MG63 (cell line): ENCODE measurements around the gene ATF7IP. TPM values are rescaled to one million over a fixed set of nuclear protein-coding genes. Genes with fewer than 3 reads are reported as not detected.
A peak's percentile ranks its signal among the peaks of the same experiment; 100 is the strongest.

ENCODE experiments used
- DNase-seq: peaks from one replicate; pipeline ENCODE4 v3.0.0-alpha.2; 2020
- H3K27me3 ChIP-seq: fragments of 250-450 bp; sonication (Bioruptor Pico); 2 replicates; pipeline ENCODE4 v1.5.1; 2020; ENCODE audit warnings: mild to moderate bottlenecking, moderate library complexity
- H3K36me3 ChIP-seq: fragments of 250-450 bp; sonication (Bioruptor Pico); 2 replicates; pipeline ENCODE4 v1.5.1; 2020; ENCODE audit warnings: mild to moderate bottlenecking, moderate library complexity
- H3K4me3 ChIP-seq: fragments of 250-450 bp; sonication (Bioruptor Pico); 2 replicates; pipeline ENCODE4 v1.5.1; 2020; ENCODE audit warnings: mild to moderate bottlenecking, moderate library complexity
- H3K9me3 ChIP-seq: fragments of 250-450 bp; sonication (Bioruptor Pico); 2 replicates; pipeline ENCODE4 v1.5.1; 2020; ENCODE audit warnings: mild to moderate bottlenecking, moderate library complexity
- total RNA-seq: library from RNA; depleted of rRNA; stranded (reverse); fragments of >200 nt; shearing (Covaris generic); gene quantifications from 2 replicates; pipeline ENCODE4 v1.2.3, GENCODE V29; 2014; ENCODE audit warnings: low replicate concordance

The ATF7IP gene
- total RNA-seq, 1 experiment from 2014 or later = 19.9 TPM

DNA sequence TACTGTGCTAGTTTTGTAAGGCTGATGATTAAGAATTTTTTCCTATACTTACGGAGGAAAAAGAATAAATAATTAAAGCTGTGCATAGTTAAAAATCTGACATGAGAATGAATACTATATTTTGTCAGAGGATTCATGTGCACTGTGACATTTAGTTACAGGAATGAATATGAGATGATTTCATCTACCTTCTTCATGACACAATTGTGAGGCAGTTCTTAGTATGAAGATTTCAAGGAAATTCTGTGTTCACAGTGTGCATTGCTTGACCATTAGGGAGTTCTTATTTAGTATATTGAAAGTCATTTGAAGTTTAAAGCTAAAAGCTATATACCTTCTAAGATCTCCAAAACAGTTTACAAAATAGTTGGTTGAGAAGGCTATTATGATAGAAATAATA, 70.1 kb downstream of the ATF7IP start:
- no peaks in the 10 kb centered on the region for H3K27me3 ChIP-seq
- H3K9me3 ChIP-seq = no peaks in the 10 kb centered on the region; the same call in none of the 2 replicates
- no peak for DNase-seq
- no peak overlapping the region for H3K4me3 ChIP-seq
- H3K36me3 ChIP-seq = peaks cover 49% of the 10 kb centered on the region

DNA sequence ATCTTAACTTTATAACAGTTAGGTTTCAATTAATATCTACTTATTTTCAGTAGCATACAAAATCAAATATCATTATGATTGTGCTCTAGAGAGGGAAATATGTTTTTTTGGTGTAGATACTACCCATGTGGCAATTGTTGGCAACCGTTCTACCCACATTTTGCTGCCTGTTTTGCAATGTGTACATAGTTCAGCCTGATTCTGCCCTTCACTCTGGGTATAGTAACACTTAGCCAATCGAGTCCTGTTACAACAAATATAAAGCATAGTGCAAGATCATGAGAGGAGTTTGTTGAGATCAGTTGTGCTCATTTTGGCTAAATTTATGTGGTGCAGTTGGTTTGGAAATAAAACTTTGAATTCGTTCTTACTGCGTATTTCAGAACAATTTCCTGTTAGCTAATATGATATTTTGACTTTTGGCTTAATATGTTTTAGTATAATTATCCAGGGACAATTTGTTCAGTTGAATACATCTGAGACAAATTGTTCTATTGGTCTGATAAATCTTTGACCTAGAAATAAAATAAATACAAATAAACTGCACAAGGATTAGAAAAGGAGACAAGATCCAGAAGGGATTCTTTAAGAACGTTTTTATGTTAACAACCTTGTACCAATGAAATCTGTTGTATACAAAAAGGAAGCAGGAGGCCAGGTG, 76.9 kb downstream of the ATF7IP start:
- H3K4me3 ChIP-seq = no peak overlapping the region
- peaks cover 45% of the 10 kb centered on the region for H3K36me3 ChIP-seq
- DNase-seq = no peak
- no peaks in the 10 kb centered on the region for H3K9me3 ChIP-seq
- H3K27me3 ChIP-seq = no peaks in the 10 kb centered on the region

- Histone ChIP-seq H3K9me3 (no peaks in the 10 kb centered on the region), H3K27me3 (no peaks in the 10 kb centered on the region), H3K36me3 (peaks cover 45% of the 10 kb centered on the region), H3K4me3 (no peak overlapping the region)
- DNase-seq = no peak
Observed at GRCh38 chr12:14443531-14443930, 78.0 kb downstream of the ATF7IP start.

DNA sequence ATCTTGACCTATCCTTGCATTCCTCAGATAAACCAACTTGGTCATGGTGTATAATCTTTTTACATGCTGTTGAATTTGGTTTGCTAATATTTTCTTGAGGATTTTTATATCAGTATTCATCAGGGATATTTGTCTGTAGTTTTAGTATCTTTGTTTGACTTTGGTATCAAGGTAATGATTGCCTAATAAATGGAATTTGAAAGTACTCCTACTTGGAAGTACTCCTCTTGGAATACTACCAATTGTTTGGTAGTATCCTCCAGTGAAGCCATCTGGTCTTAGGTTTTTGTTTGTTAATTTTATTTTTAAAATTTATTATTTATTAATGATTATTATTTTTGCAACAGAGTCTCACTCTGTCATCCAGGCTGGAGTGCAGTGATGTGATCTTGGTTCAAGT, 85.0 kb downstream of the ATF7IP start:
- no peaks in the 10 kb centered on the region; the same call in 1 of the 2 replicates for H3K9me3 ChIP-seq
- no peaks in the 10 kb centered on the region for H3K27me3 ChIP-seq
- no peak for DNase-seq
- no peak overlapping the region for H3K4me3 ChIP-seq
- peaks cover 34% of the 10 kb centered on the region for H3K36me3 ChIP-seq

DNA sequence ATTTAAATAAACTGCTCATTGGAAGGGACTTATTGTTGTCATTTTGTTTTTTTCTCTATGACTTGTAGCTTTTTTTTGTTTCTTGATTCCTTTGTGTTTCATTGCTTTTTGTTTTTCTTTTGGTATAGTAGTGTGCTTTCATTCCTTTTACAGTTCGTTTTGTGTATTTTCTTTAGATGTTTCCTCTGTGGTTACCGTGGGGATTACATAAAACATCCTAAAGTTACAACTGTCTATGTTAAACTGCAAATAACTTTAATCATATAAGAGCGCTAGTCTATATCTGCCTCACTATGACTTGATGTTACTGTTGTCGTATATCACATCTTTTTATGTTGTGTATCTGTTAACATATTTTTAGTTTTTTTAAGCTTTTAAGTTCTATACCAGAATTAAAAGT, 86.9 kb downstream of the ATF7IP start:
- Histone ChIP-seq H3K4me3 (no peak overlapping the region), H3K36me3 (peaks cover 35% of the 10 kb centered on the region), H3K27me3 (no peaks in the 10 kb centered on the region), H3K9me3 (no peaks in the 10 kb centered on the region; the same call in 1 of the 2 replicates)
- no peak for DNase-seq

- no peak overlapping the region for H3K4me3 ChIP-seq
- no peaks in the 10 kb centered on the region for H3K27me3 ChIP-seq
- DNase-seq = no peak
- no peaks in the 10 kb centered on the region; the same call in 1 of the 2 replicates for H3K9me3 ChIP-seq
- peaks cover 33% of the 10 kb centered on the region for H3K36me3 ChIP-seq
Observed at GRCh38 chr12:14452865-14453264, 87.4 kb downstream of the ATF7IP start.

- Histone ChIP-seq H3K4me3 (no peak overlapping the region), H3K36me3 (peaks cover 25% of the 10 kb centered on the region), H3K27me3 (no peaks in the 10 kb centered on the region), H3K9me3 (no peaks in the 10 kb centered on the region; the same call in 1 of the 2 replicates)
- DNase-seq = peak; percentile 1
Observed at GRCh38 chr12:14454098-14454907, 88.8 kb downstream of the ATF7IP start.

- H3K9me3 ChIP-seq = no peaks in the 10 kb centered on the region
- H3K27me3 ChIP-seq = no peaks in the 10 kb centered on the region
- no peak for DNase-seq
- H3K36me3 ChIP-seq = peaks cover 26% of the 10 kb centered on the region
- H3K4me3 ChIP-seq = no peak overlapping the region
Observed at GRCh38 chr12:14460212-14460841, 94.8 kb downstream of the ATF7IP start.

DNA sequence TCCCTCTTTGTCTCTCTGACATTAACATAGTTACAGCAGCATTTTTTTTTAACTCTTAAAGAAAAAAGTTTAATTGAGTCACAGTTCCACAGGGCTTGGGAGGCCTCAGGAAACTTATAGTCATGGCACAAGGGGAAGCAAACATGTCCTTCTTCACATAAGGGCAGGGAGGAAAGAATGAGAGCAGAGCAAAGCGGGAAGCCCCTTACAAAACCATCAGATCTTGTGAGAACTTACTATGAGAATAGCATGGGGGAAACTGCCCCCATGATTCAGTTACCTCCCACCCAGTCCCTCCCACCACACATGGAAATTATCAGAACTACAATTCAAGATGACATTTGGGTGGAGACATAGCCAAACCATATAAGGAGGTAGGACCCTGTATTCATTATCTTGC, 106.0 kb downstream of the ATF7IP start:
- Histone ChIP-seq H3K4me3 (no peak overlapping the region), H3K27me3 (no peaks in the 10 kb centered on the region), H3K9me3 (peaks cover 31% of the 10 kb centered on the region), H3K36me3 (peaks cover 46% of the 10 kb centered on the region)
- DNase-seq = no peak

- Histone ChIP-seq H3K4me3 (no peak overlapping the region), H3K27me3 (no peaks in the 10 kb centered on the region), H3K36me3 (peaks cover 37% of the 10 kb centered on the region), H3K9me3 (peaks cover 31% of the 10 kb centered on the region)
- no peak for DNase-seq
Observed at GRCh38 chr12:14473707-14474287, 108.3 kb downstream of the ATF7IP start.

DNA sequence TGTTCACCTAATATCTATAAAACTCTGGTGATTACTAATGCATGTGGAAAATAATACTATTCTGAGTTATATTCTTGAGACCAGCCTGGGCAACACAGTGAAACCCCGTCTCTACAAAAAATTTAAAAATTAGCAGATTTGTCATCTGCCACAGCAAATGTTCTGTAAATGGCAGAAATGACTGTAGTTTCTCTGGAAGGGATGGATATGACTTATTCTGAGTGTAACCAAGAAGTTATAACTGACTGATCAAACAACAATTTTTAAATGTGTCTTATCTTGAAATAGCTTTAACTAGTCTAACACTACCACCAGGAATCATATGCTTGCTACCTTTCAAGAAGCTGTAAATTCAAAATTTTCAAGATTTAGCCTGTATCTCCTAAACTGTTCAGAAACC, 113.5 kb downstream of the ATF7IP start:
- Histone ChIP-seq H3K27me3 (no peaks in the 10 kb centered on the region), H3K9me3 (peaks cover 19% of the 10 kb centered on the region), H3K36me3 (peaks cover 61% of the 10 kb centered on the region), H3K4me3 (no peak overlapping the region)
- no peak for DNase-seq

DNA sequence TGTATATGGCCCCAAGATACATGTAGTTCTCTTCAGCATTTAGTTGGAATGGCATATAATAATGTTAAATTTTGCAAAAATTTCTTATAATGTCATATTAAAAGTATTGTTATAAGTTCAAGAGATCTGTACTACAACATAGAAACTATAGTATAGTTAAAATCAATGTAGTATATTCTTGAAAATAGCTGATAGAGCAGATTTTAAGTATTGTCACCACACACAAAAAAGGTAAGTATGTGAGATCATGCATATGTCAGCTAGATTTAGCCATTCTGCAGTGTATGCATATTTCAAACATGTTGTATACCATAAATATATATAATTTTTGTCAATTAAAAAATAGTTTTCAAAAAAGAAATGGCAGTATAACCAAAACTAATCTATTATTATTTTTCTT, 115.7 kb downstream of the ATF7IP start:
- Histone ChIP-seq H3K9me3 (no peaks in the 10 kb centered on the region), H3K36me3 (peaks cover 46% of the 10 kb centered on the region), H3K27me3 (no peaks in the 10 kb centered on the region), H3K4me3 (no peak overlapping the region)
- DNase-seq = no peak

DNA sequence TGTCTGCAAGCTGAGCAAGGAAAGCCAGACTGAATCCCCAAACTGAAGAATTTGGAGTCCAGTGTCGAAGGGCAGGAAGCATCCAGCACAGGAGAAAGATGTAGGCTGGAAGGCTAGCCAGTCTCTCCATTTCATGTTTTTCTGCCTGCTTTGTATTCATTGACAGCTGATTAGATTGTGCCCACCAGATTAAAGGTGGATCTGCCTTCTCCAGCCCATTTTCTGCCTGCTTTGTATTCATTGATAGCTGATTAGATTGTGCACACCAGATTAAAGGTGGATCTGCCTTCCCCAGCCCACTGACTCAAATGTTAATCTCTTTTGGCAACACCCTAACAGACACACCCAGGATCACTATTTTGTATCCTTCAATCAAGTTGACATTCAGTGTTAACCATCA, 116.9 kb downstream of the ATF7IP start:
- H3K36me3 ChIP-seq = peaks cover 44% of the 10 kb centered on the region
- DNase-seq = no peak

DNA sequence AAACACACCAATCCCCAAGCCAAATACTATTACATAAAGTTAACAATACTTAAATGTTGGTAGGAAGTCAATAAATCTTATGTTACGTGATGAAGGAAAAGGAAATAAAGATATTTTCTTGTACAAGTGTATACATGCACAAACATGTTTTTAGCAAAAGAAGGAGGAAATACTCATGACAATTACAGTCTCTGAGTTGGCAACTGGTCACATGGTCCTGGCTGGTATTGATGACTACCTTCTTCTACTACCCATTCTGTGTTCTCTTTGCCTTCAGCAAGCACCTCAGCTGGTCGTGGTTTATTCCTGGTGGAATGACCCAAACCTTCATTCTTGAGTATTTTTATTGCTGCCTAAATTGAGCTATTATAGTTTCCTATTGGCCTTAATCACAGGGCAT, 117.4 kb downstream of the ATF7IP start:
- Histone ChIP-seq H3K27me3 (no peaks in the 10 kb centered on the region), H3K9me3 (no peaks in the 10 kb centered on the region), H3K36me3 (peaks cover 44% of the 10 kb centered on the region), H3K4me3 (no peak overlapping the region)
- no peak for DNase-seq

More for the DNA sequence above, 116.9 kb downstream of the ATF7IP start:
- no peaks in the 10 kb centered on the region for H3K9me3 ChIP-seq
- no peak overlapping the region for H3K4me3 ChIP-seq
- H3K27me3 ChIP-seq = no peaks in the 10 kb centered on the region

DNA sequence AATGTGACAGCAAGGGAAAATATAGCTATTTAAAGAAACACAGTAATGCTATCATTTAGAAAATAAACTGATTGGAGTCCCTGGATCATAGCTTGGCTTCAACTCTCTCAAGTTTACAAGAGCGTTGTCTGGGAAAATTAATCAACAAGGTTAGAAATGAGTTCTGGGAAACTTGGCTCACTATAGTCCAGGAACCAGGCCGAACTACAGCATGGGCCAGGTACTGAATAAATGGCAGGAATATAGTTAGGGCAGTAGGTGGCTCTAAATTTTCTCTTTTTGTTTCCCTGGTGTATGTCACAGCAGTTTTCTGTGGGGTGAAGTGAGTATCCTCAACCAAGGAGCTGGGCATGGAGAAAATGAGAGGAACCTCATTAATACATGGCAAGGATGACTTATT, 129.8 kb downstream of the ATF7IP start:
- H3K36me3 ChIP-seq = peaks cover 21% of the 10 kb centered on the region
- no peak overlapping the region for H3K4me3 ChIP-seq
- DNase-seq = no peak
- no peaks in the 10 kb centered on the region for H3K27me3 ChIP-seq
- H3K9me3 ChIP-seq = no peaks in the 10 kb centered on the region

- H3K36me3 ChIP-seq = no peaks in the 10 kb centered on the region
- no peak for DNase-seq
- H3K27me3 ChIP-seq = no peaks in the 10 kb centered on the region
- H3K4me3 ChIP-seq = no peak overlapping the region
- H3K9me3 ChIP-seq = no peaks in the 10 kb centered on the region
Observed at GRCh38 chr12:14505626-14506596, 140.4 kb downstream of the ATF7IP start.
